Measurements from ENCODE around the gene LCNL1. TPM values are rescaled to one million over a fixed set of nuclear protein-coding genes. Genes with fewer than 3 reads are reported as not detected.

LCNL1 gene
- total RNA-seq, 2 donors from 2014 or later = 0.41 to 22.5 TPM

DNA sequence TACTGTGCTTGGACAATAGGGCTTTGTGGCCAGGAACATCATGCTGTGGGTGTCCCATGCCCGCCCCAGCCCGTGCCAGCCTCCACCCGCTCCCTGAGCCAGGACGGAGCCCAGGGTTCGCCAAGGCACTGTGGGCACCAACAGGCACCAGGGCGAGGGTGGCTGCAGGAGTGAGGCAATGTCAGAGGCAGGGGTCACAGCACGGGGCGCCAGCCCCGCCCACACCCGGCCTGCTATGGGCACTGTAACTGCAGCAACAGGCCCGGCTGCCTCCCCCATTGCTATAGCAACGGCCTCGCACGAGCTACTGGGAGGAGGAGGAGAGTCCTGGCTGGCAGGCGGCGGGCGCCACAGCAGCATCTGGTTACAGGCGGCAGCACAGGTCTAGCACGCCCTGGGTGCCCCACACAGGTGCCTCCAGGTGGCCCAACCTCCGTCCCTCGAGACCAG lies 42.7 kb downstream of the LCNL1 start:
- Histone ChIP-seq H3K4me1 (replicated peaks) (peaks cover 32% of the 10 kb centered on the region), H3K27ac (no peak overlapping the region), H3K36me3 (no peaks in the 10 kb centered on the region), H3K27me3 (replicated peaks; ENCODE audit: insufficient read depth) (no peaks in the 10 kb centered on the region), H3K9me3 (no peaks in the 10 kb centered on the region), H3K4me3 (no peak overlapping the region)
- peak; percentile 61 for DNase-seq (ENCODE audit: low spot score)
- intact Hi-C loops (cut with DNase I) = no loop called here
- WGBS = 51% methylated on average over 21 of the region's 21 CpGs
- no peak for TF ChIP-seq POLR2A (IDR thresholded peaks at IDR 0.05)
- TF ChIP-seq, protein P1, sequence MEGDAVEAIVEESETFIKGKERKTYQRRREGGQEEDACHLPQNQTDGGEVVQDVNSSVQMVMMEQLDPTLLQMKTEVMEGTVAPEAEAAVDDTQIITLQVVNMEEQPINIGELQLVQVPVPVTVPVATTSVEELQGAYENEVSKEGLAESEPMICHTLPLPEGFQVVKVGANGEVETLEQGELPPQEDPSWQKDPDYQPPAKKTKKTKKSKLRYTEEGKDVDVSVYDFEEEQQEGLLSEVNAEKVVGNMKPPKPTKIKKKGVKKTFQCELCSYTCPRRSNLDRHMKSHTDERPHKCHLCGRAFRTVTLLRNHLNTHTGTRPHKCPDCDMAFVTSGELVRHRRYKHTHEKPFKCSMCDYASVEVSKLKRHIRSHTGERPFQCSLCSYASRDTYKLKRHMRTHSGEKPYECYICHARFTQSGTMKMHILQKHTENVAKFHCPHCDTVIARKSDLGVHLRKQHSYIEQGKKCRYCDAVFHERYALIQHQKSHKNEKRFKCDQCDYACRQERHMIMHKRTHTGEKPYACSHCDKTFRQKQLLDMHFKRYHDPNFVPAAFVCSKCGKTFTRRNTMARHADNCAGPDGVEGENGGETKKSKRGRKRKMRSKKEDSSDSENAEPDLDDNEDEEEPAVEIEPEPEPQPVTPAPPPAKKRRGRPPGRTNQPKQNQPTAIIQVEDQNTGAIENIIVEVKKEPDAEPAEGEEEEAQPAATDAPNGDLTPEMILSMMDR (IDR thresholded peaks at IDR 0.05) = peak in 2 of 4 experiments; percentile 26 to 39
- TF ChIP-seq POLR2AphosphoS5 (IDR thresholded peaks at IDR 0.05) = peak; percentile 46

DNA sequence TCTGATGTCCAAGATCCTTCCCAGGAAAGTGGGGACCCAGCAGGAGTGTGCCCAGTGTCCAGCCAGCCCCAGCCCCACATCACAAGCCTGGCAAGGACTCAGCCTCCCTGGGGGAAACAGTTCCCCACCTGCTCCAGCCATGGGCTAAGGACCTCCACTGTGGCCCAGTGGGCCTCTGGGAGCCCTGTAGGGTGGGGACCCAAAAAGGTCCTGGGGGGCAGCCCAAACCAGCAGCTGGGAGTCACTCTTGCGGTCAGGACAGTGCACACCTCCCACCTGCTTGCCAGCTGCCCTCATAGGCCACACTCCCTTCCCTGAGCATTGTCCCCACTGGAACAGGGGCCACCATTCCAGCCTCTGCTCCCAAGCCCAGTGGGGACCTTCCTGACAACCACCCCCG lies 43.6 kb downstream of the LCNL1 start:
- no peaks in the 10 kb centered on the region for H3K36me3 ChIP-seq
- intact Hi-C loops (cut with DNase I) = no loop called here
- no peak for DNase-seq (ENCODE audit: low spot score)
- no peaks in the 10 kb centered on the region for H3K27me3 ChIP-seq (replicated peaks; ENCODE audit: insufficient read depth)
- peaks cover 32% of the 10 kb centered on the region for H3K4me1 ChIP-seq (replicated peaks)
- no peak for TF ChIP-seq POLR2AphosphoS5 (IDR thresholded peaks at IDR 0.05)
- H3K27ac ChIP-seq = no peak overlapping the region
- 95% methylated on average over 2 of the region's 2 CpGs for WGBS
- no peak overlapping the region for H3K4me3 ChIP-seq
- H3K9me3 ChIP-seq = no peaks in the 10 kb centered on the region

DNA sequence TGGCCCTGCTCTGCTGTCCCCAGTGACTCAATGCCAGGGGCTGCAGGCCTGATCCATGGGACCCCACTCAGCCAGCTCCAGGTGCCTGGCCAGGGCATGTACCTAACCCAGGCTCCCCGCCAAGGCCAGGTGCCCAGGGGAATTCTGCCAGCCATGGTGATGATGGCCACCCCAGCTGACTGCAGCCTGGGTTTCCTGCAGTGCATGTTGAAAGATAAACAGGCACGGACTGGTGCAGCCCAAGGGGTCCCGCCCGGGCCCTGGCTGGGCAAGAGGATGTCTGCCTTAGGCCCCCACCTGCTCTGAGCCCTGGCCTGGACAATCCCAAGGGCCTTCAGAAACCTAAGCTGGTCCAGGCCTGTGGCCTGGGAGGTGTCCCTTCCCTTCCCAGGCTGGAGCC lies 44.0 kb downstream of the LCNL1 start:
- Histone ChIP-seq H3K27ac (peak overlapping the region in 1 of 2 donors; percentile 33), H3K36me3 (no peaks in the 10 kb centered on the region), H3K4me1 (replicated peaks) (peaks cover 32% of the 10 kb centered on the region), H3K9me3 (no peaks in the 10 kb centered on the region), H3K27me3 (replicated peaks; ENCODE audit: insufficient read depth) (no peaks in the 10 kb centered on the region), H3K4me3 (peak overlapping the region; percentile 39 to 51)
- WGBS = 63% methylated on average over 4 of the region's 4 CpGs
- TF ChIP-seq, protein P1 (IDR thresholded peaks at IDR 0.05) = no peak
- TF ChIP-seq POLR2AphosphoS5 (IDR thresholded peaks at IDR 0.05) (no peak), POLR2A (IDR thresholded peaks at IDR 0.05) (no peak)
- intact Hi-C loops (cut with DNase I) = no loop called here
- DNase-seq (ENCODE audit: low spot score) = no peak

DNA sequence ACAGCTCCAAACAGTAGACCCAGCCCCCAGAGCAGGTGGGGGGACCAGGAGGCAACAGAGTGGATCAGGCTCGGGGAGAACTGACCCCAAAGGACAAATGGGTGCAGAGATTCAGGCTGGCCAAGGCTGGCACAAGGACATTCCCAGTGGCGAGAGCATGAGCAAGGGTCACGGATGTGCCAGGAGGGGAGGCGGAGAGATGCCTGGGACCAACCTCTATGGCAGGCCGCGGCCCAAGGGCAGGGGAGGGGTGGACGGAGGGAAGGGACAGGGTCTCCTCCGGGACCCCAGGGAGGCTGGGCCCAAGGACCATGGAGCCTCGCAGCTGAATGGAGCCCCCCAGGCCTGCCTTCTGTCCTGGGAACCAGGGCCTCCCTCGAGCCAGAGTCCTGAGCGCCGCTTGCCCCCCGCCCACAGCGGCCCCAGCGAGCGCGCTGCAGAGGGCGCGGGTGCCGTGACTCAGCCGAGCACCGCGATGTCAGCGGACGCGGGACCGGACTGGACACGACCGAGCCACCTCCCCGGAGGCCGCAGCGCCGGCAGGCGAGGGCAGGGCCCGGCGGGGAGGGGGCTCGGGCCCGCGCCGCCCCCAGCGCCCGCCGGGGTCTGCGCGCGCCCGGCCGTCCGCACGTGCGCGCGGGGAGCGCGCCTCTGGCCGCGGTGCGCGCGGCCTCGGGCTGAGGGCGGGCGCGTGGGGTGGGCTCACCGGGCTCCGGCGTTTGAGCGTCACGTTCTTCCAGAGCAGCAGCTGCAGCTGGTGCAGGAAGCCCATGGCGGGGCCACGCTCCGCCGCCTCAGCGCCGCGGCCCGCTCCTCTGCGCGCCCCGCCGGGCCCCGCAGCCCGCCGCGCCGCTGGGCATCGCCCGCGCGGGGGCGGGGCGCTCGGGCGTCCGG lies 44.8 kb downstream of the LCNL1 start, which contains the start of gene ABCA2:
Gene ABCA2 (minus strand): TSS at position 869 of the 894 bp plus-strand sequence. CDS start 97 bp downstream, at position 772.
- TF ChIP-seq, protein P1 (IDR thresholded peaks at IDR 0.05) = no peak
- no peak for TF ChIP-seq POLR2A (IDR thresholded peaks at IDR 0.05)
- no peak for TF ChIP-seq POLR2AphosphoS5 (IDR thresholded peaks at IDR 0.05)
- Histone ChIP-seq H3K4me3 (peak within 1 kb of the TSS; percentile 51 to 52), H3K4me1 (replicated peaks) (peaks cover 32% of the 10 kb centered on the region), H3K36me3 (no peaks in the 10 kb centered on the region), H3K27ac (peak within 1 kb of the TSS; percentile 50 to 60), H3K9me3 (no peaks in the 10 kb centered on the region), H3K27me3 (replicated peaks; ENCODE audit: insufficient read depth) (no peaks in the 10 kb centered on the region)
- intact Hi-C loops (cut with DNase I) = no loop called here
- whole genome bisulfite sequencing = 2% methylated on average over 83 of the region's 95 CpGs
- no peak for DNase-seq (ENCODE audit: low spot score)

DNA sequence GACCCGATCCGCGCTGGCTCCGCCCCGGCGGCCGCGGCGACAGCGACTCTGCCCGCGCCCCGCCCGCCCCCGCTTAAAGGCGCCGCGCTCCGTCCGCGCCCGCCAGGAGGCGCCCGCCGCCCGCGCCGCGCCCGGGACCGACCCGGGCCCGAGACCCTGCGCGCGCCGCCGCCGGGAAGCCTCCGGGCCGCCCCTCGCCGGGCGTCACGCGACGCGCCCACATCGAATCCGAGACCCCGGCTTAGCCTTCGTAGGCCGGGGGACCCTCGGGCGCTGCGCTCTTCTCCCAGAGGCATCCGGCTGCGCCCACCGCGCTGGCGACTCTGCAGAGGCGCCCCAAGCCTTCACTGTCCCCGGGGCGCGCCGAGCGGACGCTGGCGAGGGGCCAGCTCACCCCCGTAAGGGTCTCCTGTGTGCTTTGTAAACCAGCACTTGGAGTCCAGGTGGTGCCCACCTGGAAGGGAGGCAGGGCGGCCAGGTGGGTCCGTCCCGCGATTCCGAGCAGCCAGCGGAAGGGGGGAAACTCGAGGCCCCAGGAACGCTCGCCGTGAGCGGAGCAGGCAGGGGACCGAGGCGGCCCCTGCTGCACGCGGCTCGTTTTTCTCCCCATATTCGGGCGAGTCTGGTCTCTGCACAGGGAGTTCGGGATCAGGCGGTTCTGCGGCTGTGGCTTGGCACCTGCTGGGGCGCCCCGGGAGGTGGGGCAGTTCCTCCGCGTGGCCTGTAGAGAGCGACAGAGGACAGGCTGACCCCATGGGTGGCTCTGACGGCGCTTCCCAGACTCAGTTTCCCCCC lies 45.7 kb downstream of the LCNL1 start:
- DNase-seq (ENCODE audit: low spot score) = peak; percentile 58
- Histone ChIP-seq H3K9me3 (no peaks in the 10 kb centered on the region), H3K4me3 (peak overlapping the region; percentile 51 to 52), H3K36me3 (no peaks in the 10 kb centered on the region), H3K4me1 (replicated peaks) (peaks cover 32% of the 10 kb centered on the region), H3K27me3 (replicated peaks; ENCODE audit: insufficient read depth) (no peaks in the 10 kb centered on the region), H3K27ac (peak overlapping the region; percentile 50 to 60)
- under 1% methylated on average over 51 of the region's 98 CpGs for WGBS
- TF ChIP-seq, protein P1 (IDR thresholded peaks at IDR 0.05) = peak in 3 of 4 experiments; percentile 8 to 65 (median 48)
- no peak for TF ChIP-seq POLR2A (IDR thresholded peaks at IDR 0.05)
- peak; percentile 9 for TF ChIP-seq POLR2AphosphoS5 (IDR thresholded peaks at IDR 0.05)
- intact Hi-C loops (cut with DNase I) = no loop called here

Data from prostate gland (tissue), 2 donors.